ENCODE measurements around the gene CPED1. TPM values are rescaled to one million over a fixed set of nuclear protein-coding genes. Genes with fewer than 3 reads are reported as not detected.

CPED1 gene
- total RNA-seq, 1 donor, result 95.9 TPM

GRCh38 chr7:121323515-121324302 lies 335.2 kb downstream of the CPED1 start:
- TF ChIP-seq, protein P1, sequence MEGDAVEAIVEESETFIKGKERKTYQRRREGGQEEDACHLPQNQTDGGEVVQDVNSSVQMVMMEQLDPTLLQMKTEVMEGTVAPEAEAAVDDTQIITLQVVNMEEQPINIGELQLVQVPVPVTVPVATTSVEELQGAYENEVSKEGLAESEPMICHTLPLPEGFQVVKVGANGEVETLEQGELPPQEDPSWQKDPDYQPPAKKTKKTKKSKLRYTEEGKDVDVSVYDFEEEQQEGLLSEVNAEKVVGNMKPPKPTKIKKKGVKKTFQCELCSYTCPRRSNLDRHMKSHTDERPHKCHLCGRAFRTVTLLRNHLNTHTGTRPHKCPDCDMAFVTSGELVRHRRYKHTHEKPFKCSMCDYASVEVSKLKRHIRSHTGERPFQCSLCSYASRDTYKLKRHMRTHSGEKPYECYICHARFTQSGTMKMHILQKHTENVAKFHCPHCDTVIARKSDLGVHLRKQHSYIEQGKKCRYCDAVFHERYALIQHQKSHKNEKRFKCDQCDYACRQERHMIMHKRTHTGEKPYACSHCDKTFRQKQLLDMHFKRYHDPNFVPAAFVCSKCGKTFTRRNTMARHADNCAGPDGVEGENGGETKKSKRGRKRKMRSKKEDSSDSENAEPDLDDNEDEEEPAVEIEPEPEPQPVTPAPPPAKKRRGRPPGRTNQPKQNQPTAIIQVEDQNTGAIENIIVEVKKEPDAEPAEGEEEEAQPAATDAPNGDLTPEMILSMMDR (IDR thresholded peaks at IDR 0.05; ENCODE audit: insufficient read depth, low read depth, low read length), result no peak
- no peak for DNase-seq (ENCODE audit: low read depth)
- no peak overlapping the region for H3K4me3 ChIP-seq (ENCODE audit: low read depth, low read length)

GRCh38 chr7:121327671-121328070 lies 339.2 kb downstream of the CPED1 start:
- no peak overlapping the region for H3K4me3 ChIP-seq (ENCODE audit: low read depth, low read length)
- TF ChIP-seq, protein P1 (IDR thresholded peaks at IDR 0.05; ENCODE audit: insufficient read depth, low read depth, low read length), result no peak
- DNase-seq (ENCODE audit: low read depth), result no peak

DNA sequence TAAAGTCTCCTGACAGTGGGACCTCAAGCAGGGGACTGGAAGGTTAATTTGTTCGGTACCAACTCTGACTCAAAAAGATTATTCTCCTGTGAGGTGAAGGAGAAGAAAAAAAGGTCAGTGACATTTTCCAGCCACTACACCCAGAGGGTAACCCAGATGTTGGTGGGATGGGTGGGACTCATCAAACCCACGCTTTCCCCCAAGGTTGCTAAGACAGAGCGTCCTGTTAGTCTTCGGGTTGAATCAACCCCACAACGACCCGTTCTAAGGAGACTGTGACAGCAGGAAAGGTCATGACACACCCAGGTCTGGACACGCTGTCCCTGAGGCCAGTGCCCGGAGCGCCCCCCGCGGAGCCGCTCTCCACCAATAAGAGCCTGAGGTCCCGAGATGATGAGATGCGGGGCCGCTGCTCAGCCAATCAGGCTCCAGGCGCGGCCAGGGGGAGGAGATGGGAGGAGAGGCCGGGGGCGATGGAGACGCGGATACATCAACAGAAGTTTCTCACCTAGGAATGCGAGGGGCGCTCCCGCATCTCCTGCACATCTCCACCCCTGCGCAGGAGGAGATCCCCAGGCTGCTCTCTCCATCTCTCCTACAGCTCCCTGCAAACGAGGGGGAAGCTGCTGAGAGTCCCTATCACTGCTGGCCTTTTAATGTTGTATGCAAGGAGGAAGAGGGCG lies 340.1 kb downstream of the CPED1 start, which contains the start of gene WNT16:
Gene WNT16, plus strand, starts transcription at position 493 of the 683 bp plus-strand sequence. CDS start 293 bp downstream, outside the sequence.
- H3K4me3 ChIP-seq (ENCODE audit: low read depth, low read length), result peak within 1 kb of the TSS; percentile 50
- TF ChIP-seq, protein P1 (IDR thresholded peaks at IDR 0.05; ENCODE audit: insufficient read depth, low read depth, low read length), result no peak
- no peak for DNase-seq (ENCODE audit: low read depth)

GRCh38 chr7:121329191-121330052 lies 340.9 kb downstream of the CPED1 start:
- TF ChIP-seq, protein P1 (IDR thresholded peaks at IDR 0.05; ENCODE audit: insufficient read depth, low read depth, low read length), result no peak
- peak overlapping the region; percentile 50 for H3K4me3 ChIP-seq (ENCODE audit: low read depth, low read length)
- DNase-seq (ENCODE audit: low read depth), result no peak

DNA sequence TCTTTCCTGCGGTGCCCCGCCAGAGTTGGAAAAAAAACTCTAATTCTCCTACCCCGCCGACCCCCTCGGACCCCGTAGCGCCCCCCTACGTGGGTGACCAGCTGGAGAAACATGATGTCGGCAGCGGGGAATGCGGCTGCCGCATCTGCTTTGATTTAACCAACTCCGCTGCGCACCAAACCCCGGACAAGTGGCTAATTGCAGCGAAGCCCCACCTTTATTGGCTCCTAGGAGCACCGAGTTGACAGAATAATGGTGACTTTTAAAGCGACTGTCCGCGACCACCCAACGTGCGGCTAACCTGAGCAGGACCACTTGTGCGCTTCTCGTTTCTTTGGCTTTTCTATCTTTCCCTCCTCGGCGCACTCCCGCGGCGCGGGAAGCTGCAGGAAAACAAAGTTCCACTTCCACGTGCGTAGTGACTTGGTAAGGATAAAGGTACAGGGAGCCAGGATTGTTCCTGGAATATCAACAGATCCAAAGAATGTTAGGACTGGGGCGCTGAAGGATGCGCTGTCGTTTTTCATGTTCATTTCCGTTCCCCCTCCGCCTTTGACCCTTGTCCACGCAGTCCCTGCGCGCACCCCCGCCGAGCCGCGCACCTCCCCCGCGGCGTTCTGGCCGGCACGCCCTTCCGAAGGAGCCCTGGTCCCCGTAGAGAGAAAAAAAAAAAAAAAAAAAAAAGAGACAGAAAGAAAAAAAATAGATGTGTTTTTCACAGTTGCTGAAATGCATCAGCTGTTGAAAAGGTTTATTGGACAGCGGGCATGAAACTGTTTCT lies 341.7 kb downstream of the CPED1 start:
- DNase-seq (ENCODE audit: low read depth), result no peak
- TF ChIP-seq, protein P1 (IDR thresholded peaks at IDR 0.05; ENCODE audit: insufficient read depth, low read depth, low read length), result no peak
- peak overlapping the region; percentile 50 for H3K4me3 ChIP-seq (ENCODE audit: low read depth, low read length)

- H3K4me3 ChIP-seq (ENCODE audit: low read depth, low read length), result no peak overlapping the region
- TF ChIP-seq, protein P1 (IDR thresholded peaks at IDR 0.05; ENCODE audit: insufficient read depth, low read depth, low read length), result no peak
- no peak for DNase-seq (ENCODE audit: low read depth)
These were observed 342.5 kb downstream of the CPED1 start for GRCh38 chr7:121331048-121331447.

Data from fibroblast of villous mesenchyme (primary cell).